ENCODE measurements around the gene NXPE3.

NXPE3 gene

GRCh38 chr3:101803173-101803782 is 24.3 kb downstream of the NXPE3 start:
- FAIRE-seq: peak; percentile 94

- FAIRE-seq: no peak
These were observed 24.9 kb downstream of the NXPE3 start for GRCh38 chr3:101803939-101804338.

DNA sequence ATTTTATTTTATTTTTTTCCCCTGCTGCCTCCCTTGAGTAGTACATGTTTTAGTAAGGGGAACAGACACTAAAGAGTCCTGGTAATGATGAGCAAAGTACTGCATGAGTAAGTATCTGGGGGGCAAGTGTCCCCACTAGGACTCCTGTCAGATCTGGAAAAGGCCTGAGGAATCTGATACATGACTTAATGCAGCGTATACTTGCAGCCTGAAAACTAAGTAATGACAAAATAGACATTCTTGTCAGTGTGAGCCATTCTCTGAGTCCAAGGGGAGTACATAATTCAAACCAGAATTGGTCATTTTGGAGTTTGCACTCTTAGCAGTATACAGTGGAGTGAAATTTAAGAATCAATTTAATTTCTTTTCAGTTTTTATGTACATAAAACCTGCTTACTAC is 27.5 kb downstream of the NXPE3 start:
- FAIRE-seq: no peak

GRCh38 chr3:101807888-101808287 is 28.9 kb downstream of the NXPE3 start:
- FAIRE-seq: no peak

GRCh38 chr3:101809178-101810021 is 30.4 kb downstream of the NXPE3 start:
- FAIRE-seq: peak; percentile 21

- FAIRE-seq: no peak
These were observed 31.0 kb downstream of the NXPE3 start for GRCh38 chr3:101810022-101810418.

DNA sequence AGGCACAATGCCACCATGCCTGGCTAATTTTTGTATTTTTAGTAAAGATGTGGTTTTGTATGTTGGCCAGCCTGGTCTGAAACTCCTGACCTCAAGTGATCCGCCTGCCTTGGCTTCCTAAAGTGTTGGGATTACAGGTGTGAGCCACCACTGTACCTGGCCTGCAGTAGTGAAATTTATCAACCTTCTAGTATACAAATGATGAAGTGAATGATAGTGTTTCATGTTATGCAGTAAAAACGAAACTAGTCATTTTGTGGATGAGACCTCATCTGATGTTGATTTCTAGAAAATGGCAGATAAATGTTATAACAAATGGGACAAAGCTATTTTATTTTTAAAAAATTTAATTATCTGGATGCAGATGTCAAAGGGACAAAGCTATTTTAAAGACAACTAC is 32.9 kb downstream of the NXPE3 start:
- FAIRE-seq: no peak

DNA sequence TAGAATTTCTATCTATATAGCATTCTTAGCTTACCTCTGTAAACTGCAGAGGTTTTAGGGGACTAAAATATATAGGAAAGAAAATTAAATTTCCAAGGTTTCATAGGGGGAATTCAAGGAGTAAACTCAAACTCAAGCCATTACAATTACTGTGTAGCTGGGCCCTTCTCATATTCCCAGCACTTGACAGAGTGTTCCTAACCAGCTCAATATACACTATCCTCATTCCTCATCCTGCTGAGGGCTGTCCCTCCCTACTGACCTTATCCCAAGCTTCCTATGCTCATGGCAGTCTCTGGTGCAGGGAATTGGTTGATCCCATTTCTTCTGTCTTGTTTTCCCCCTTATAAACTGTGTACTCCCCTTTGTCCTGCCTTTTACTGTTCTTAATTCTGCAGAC is 33.9 kb downstream of the NXPE3 start:
- FAIRE-seq: no peak

DNA sequence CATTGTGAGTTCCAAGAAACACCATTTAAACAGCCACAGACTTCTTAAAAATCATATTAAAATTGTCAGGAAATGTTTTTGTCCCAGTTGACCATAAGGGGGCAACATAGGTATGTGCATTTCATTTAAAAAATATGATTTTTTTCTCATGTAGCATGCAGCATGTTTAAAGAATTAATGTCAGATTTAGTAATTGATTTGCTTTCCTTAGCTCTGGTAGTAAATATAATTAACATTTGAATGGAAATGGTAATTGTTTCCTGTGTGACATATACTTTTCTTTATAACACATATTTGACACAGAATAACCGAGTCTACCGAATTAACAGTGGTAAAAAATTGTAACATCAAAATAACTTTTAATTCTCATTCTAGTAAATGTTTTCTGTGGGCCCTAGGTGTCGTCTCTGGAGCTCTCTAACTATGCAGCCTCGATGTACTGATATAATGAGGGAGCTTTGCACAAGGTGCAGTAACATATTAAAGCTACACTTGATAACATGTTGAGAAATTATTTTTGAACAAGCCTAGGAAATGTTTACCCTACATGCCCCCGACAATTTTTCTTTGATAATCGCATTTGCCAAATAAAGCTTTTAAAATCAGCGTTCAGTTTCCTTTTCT is 34.9 kb downstream of the NXPE3 start:
- FAIRE-seq: peak; percentile 96

DNA sequence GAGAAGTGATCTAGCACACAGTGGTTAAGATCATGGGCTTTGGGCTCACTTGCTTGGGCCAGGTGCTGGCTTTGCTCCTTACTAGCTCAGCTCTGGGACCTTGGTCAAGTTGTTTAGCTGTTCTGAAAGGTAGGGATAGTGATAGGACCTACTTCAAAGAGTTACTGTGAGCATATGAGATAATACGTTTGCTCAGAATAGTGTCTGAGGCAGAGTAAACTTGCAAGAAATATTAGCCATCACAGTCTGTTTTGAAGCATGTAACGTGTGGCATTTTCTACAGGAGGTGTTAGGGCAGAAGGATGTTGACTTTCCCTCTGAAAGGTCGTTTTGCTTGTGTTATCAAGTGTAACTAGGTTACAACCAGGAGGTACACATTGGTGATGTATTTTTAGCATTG is 35.8 kb downstream of the NXPE3 start:
- no peak for FAIRE-seq

GRCh38 chr3:101816215-101817149 is 37.5 kb downstream of the NXPE3 start:
- FAIRE-seq: peak; percentile 21

- no peak for FAIRE-seq
These were observed 39.0 kb downstream of the NXPE3 start for GRCh38 chr3:101817992-101818391.

DNA sequence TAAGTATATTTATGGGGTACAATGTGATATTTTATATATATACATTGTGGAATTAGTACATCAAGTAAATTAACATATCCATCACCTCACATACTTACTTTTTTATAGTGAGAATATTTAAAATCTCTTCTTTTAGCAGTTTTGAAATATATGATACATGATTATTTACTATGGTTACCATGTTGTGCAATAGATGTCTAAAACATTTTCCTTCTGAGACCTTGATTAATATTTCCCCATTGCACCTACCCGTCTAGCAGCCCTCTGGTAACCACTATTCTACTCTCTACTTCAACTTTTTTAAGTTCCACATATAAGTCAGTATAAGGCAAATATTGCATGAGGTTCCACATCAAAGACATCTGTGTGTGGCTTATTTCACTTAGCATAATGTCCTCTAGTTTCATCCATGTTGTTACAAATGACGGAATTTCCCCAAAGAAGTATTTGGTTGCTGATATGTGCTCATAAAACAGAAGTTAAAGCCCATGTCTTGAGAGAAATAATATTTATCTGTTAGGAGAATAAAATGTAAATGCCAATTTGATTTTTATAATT is 40.7 kb downstream of the NXPE3 start:
- no peak for FAIRE-seq

DNA sequence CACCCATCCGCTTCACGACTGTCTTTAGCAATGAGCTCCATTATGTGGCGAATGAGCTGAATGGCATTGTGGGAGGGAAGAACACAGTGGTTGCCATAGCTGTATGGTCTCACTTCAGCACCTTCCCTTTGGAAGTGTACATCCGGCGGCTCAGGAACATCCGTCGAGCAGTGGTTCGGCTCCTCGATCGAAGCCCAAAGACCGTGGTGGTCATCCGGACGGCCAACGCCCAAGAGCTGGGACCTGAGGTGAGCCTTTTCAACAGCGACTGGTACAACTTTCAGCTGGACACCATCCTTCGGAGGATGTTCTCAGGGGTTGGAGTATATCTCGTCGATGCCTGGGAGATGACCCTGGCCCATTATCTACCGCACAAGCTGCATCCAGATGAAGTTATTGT is 42.5 kb downstream of the NXPE3 start:
- no peak for FAIRE-seq

GRCh38 chr3:101823525-101823924 is 44.5 kb downstream of the NXPE3 start:
- no peak for FAIRE-seq

DNA sequence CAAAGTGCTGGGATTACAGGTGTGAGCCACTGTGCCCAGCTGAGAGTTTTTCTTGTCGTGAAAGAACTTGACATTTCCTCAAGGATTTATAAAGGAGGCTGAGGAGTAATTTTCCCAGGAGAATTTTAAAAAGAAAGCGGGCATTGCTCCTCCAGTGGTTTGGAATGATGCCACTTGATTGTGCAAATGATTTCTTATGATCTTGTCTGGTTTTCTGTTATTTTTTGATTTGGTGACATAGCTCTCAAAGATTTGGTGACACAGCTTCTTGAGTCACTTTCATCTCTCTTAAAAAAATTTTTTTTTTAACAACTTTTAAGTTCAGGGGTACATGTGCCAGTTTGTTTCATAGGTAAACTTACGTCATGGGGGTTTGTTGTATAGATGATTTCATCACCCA is 45.7 kb downstream of the NXPE3 start:
- FAIRE-seq: no peak

DNA sequence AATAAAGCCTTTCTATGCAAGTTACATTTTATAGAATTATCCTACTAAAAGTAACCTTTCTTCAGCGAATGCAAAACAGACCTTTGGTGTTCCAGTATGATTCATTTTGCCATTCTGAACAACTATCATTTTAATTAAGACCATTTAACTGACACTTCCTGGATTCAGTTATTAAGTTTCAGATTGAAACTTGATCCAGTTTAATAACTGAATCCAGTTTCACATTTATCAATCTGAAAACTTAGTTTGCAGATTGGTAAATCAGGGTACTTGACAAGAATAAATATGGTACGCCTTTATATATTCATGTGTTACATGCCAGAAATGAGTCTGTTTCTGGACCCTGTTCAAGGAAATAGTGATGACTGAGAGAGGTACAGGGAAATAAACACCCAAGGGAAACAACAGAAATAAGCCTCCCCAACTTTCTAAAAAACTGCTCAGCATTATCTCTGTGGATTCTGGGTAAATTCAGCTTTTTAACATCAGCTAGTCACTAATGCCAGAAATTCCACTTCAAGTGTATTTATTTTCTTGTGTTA is 47.0 kb downstream of the NXPE3 start:
- FAIRE-seq: no peak

DNA sequence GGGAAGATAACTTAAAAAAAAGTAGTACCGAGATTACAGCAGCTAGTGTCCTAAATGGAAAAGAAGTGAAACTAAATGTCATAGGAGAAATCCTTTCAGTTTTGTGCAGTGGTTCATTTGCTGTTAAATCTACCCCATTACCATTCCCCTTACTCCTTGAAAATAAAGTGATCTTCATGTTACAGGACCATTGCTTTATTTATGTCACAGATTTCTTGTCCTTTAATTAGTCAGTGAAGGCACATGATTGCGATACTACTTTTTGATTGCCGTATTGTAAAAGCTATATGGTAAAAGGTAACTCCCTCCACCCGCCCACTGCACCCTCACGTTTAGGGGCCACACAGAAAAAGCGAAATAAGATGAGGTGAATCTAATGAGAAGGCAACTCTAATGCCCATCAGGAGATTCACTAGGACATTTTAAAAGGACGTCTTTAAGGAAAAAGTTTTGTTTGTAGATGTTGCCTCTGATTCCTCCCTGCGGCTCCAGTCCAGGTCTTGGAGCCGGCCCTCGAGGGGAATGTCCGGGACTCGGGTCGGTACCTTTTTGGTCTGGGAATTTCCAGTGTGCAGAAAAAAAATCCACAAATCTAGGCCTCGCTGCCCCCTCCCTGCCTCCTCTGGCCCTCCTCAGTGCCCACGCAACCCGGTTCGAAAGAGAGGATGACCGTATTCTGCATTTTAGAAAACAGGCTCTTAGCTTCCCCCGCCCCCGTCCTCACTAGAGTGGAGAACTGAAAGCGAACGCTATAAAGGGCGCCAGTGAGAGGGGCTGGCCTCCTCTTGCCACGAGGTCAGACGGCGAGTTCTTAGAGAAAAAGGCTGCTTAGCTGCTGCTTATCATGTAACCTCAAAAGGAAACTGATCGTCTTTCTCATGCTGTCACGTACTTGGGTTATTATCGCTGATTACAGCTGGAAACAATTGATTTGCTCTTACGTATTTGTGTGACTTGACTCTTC is 48.5 kb downstream of the NXPE3 start:
- peak; percentile 83 for FAIRE-seq

DNA sequence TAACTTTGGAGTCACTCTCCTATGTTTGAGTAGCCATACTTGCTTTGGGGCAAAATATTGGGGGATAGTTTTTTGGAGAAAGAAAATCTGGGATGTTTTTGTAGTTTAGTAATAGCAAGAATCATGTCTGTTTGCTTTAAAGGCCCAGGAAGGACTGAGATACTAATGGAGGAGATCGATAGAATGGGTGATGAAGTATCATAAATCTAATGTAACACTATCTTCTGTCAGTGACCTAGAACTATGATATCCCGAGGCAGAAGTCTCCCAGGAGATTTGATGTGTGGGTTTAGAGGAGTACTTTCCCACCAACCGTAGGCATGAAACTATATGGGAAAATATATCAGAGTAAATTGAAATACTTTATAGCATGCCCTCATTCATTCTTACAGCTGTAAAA is 49.3 kb downstream of the NXPE3 start:
- no peak for FAIRE-seq

GRCh38 chr3:101828691-101829436 is 49.9 kb downstream of the NXPE3 start:
- no peak for FAIRE-seq

Data from endometrium (tissue), 2 donors.